Measurements from ENCODE around the gene SELENOV. TPM values are rescaled to one million over a fixed set of nuclear protein-coding genes. Genes with fewer than 3 reads are reported as not detected.

The SELENOV gene
- total RNA-seq, 1 donor from 2014 or later: not detected

DNA sequence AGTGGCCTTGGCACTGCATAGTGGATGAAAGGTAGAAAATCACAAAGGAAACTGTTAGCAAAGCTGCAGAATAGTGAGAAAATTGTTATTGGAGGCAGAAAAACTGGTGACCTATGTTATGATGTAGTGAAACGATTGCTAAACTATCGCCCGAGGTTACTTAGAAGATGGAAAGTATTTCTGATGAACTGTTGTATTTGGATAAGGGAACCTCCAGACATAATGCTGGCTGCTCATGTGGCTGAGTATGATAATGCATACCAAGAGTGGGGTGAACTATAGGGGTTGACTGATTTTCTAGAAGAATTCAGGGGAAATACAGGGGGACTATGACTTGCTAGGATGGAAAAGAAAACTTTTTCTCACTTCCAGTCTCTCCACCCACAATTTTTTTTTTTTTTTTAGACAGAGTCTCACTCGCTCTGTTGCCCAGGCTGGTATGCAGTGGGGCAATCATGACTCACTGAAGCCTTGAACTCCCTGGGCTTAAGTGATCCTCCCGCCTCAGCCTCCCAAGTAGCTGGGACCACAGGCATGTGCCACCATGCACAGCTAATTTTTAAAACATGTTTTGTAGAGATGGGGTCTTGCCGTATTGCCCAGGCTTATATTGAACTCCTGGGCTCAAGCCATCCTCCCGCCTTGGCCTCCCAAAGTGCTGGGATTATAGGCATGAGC is 29.4 kb downstream of the SELENOV start:
- DNase-seq: no peak
- ATAC-seq (ENCODE audit: poor library complexity): no peak
- intact Hi-C loops (cut with DNase I): loop anchor here (5.0 kb wide), 1 partner anchor 107 kb away; the partner anchor contains the start of gene RPS16

DNA sequence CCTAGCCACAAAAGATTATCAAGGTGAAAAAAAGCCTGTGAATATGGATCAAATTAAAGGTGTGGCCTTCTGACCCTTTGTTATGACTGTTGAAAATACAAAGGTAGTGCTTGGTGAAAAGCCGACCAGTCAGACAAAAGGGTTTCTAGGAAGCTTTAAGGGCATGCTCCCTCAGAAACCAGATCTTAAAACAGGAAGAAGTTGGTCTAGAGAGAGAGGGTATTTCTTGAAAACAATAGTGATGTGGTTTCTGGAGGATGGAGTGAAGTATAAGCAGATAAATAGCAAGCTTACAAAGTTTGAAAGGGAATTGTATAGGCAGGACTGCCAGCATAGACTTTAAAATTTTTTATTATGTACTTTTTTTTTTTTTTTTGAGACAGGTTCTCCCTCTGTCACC is 30.0 kb downstream of the SELENOV start:
- no peak for DNase-seq
- no peak for ATAC-seq (ENCODE audit: poor library complexity)
- intact Hi-C loops (cut with DNase I): loop anchor here (5.0 kb wide), 1 partner anchor 108 kb away; the partner anchor contains the start of gene RPS16

DNA sequence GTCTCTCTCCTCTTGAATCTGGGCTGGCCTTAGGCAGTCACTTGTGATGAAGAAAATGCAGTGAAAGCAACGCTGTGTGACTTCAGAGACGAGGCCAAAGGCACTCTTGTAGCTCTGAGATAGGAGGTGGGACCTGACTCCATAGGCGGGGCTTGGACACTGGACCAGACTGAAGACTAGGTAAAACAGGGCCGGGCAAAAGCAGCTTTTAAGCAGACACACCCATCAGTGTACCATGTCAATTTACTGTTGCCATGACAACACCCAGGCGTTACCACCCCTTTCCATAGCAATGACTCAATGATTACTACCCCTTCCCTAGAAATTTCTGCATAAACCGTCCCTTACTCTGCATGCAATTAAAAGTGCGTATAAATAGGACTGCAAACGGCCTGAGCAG is 31.7 kb downstream of the SELENOV start:
- no peak for DNase-seq
- no peak for ATAC-seq (ENCODE audit: poor library complexity)
- intact Hi-C loops (cut with DNase I): no loop called here

- intact Hi-C loops (cut with DNase I): loop anchor here (5.0 kb wide), 1 partner anchor 122 kb away; no protein-coding TSS in a partner anchor
- no peak for DNase-seq
- ATAC-seq (ENCODE audit: poor library complexity): no peak
Observed at GRCh38 chr19:39550197-39550596, 35.3 kb downstream of the SELENOV start.

DNA sequence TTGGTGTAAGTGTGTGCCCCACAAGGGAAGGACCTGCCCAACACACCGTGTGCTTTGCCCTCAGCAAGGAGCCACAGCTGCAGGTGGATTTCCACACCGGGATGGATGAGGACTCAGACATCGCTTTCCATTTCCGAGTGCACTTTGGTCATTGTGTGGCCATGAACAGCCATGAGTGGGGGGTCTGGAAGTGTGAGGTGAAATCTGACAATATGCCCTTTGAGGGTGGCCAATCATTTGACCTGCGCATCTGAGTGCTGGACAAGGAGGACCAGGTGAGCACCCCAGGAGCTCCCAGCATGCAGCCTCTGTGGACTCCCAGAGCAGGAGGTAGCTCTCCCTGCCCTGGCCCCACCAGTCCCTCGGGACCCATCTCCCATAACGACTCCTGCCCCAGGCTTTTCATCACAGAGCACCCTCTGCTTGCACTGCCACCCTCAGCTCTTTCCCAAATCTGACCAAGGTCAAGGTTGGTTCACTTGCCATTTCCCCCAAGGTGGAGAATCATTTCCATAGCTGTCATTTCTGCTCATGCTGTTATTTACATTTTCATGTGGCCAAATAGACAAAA is 38.2 kb downstream of the SELENOV start:
- no peak for DNase-seq
- no peak for ATAC-seq (ENCODE audit: poor library complexity)
- intact Hi-C loops (cut with DNase I): loop anchor here (5.0 kb wide), 1 partner anchor 119 kb away; no protein-coding TSS in a partner anchor

DNA sequence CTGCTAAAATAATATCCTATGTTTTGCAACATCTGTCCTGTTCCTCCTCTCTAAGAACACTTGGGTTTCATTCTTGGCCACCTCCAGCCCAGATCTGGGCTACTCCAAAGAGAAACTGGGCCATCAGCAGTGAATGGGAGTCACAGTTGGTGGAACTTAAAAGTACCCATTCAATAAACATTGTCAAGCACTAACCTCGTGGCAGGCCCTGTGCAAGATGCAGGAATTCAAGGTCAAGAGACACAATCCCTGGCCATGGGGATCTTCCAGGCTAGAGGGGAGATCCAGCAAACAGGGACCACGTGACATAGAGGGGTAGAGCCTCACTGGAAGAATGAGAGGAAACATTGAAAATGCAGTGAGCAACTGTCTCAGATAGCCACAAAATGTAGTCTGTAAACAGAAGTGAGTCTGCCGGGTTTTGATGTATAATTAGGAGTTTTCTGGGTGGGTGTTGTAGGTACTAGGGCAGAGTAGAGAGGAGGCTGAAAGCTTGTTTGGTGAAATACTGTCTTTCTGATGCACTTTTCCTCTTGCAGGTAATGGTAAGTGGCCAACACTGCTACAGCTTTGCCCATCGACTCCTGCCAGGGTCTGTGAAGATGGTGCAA is 39.9 kb downstream of the SELENOV start:
- DNase-seq (no peak), ATAC-seq (ENCODE audit: poor library complexity) (no peak)
- intact Hi-C loops (cut with DNase I): loop anchor here (5.0 kb wide), 1 partner anchor 117 kb away; no protein-coding TSS in a partner anchor

DNA sequence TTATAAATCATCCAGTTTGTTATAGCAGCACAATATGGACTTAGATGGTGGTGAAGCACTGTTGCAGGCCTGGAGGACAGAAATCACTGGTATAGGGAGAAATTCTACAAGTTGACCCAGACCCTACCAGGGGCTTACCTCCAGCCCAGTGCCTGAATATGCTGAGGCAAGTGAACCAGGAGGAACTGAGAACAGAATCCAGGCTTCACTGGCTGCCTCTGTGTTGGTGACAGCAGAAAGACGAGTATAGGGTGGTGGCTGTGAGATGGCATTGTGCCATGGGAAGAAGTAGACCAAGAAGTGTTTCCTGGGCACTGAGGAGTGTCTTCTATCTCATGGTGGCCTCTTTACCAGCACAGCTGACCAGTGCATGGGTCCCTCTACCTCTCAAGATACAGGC is 40.9 kb downstream of the SELENOV start:
- no peak for ATAC-seq (ENCODE audit: poor library complexity)
- intact Hi-C loops (cut with DNase I): no loop called here
- no peak for DNase-seq

- ATAC-seq (ENCODE audit: poor library complexity) (peak; percentile 39), DNase-seq (no peak)
- intact Hi-C loops (cut with DNase I): no loop called here
Observed at GRCh38 chr19:39557811-39558623, 43.1 kb downstream of the SELENOV start.

GRCh38 chr19:39558624-39559117 is 43.7 kb downstream of the SELENOV start:
- no peak for ATAC-seq (ENCODE audit: poor library complexity)
- intact Hi-C loops (cut with DNase I): no loop called here

GRCh38 chr19:39563408-39563807 is 48.5 kb downstream of the SELENOV start:
- intact Hi-C loops (cut with DNase I): no loop called here
- ATAC-seq (ENCODE audit: poor library complexity) (no peak), DNase-seq (no peak)

More at GRCh38 chr19:39558624-39559117, 43.7 kb downstream of the SELENOV start:
- no peak for DNase-seq

GRCh38 chr19:39566064-39566463 is 51.1 kb downstream of the SELENOV start:
- DNase-seq (no peak), ATAC-seq (ENCODE audit: poor library complexity) (no peak)
- intact Hi-C loops (cut with DNase I): no loop called here

- intact Hi-C loops (cut with DNase I): no loop called here
- DNase-seq (no peak), ATAC-seq (ENCODE audit: poor library complexity) (no peak)
Observed at GRCh38 chr19:39568604-39569003, 53.7 kb downstream of the SELENOV start.

Other genes starting within 250 kb of the SELENOV start
- not detected for gene IFNL2, start 246.7 kb upstream of the SELENOV start, total RNA-seq
- gene IFNL1, start 218.7 kb upstream of the SELENOV start, total RNA-seq: not detected
- 0.40 TPM for gene LRFN1, start 194.3 kb upstream of the SELENOV start, total RNA-seq
- gene GMFG, start 179.1 kb upstream of the SELENOV start, total RNA-seq: 17.1 TPM
- gene SAMD4B, start 172.7 kb upstream of the SELENOV start, total RNA-seq: 43.1 TPM
- gene PAF1, start 124.0 kb upstream of the SELENOV start, total RNA-seq: 32.0 TPM
- gene MED29, start 123.8 kb upstream of the SELENOV start, total RNA-seq: 22.1 TPM
- 44.9 TPM for gene ZFP36, start 108.3 kb upstream of the SELENOV start, total RNA-seq
- gene PLEKHG2, start 102.5 kb upstream of the SELENOV start, total RNA-seq: 9.0 TPM
- 1,176 TPM for gene RPS16, start 79.2 kb upstream of the SELENOV start, total RNA-seq
- 82.6 TPM for gene SUPT5H, start 69.6 kb upstream of the SELENOV start, total RNA-seq
- gene TIMM50, start 34.3 kb upstream of the SELENOV start, total RNA-seq: 80.6 TPM
- not detected for gene DLL3, start 16.2 kb upstream of the SELENOV start, total RNA-seq
- gene EID2B, start 17.7 kb downstream of the SELENOV start, total RNA-seq: 1.7 TPM
- 10.3 TPM for gene EID2, start 25.0 kb downstream of the SELENOV start, total RNA-seq
- gene LGALS13, start 87.4 kb downstream of the SELENOV start, total RNA-seq: not detected
- not detected for gene LGALS16, start 140.8 kb downstream of the SELENOV start, total RNA-seq
- gene LGALS14, start 189.3 kb downstream of the SELENOV start, total RNA-seq: not detected
- gene CLC, start 222.9 kb downstream of the SELENOV start, total RNA-seq: not detected